Left lung (tissue), 10 donors: ENCODE data around the gene VPS33B. TPM values are rescaled to one million over a fixed set of nuclear protein-coding genes. Genes with fewer than 3 reads are reported as not detected.
"Not testable (repeated sequence)": the region's sequence is repeated elsewhere in the genome, so short reads cannot be mapped to it uniquely, and the experiment has no call there.

ENCODE experiments used
- ATAC-seq: fragments of 200-7000 bp; cut with Tn5 transposase; one replicate; pipeline ENCODE4 v1.9.1; 2020; ENCODE audit warnings: moderate library complexity
- DNase-seq, 4 donors: peaks; one replicate each; pipeline ENCODE4 v3.0.0-alpha.2; 2013 to 2020
- H3K27ac ChIP-seq, 2 donors: fragments of 200-600 bp; sonication (generic) in 1 of 2; one replicate each; pipeline versions ENCODE4 v1.5.0 to v1.8.0; 2020 to 2021
- H3K27me3 ChIP-seq, 2 donors: fragments of 200-600 bp; sonication (generic) in 1 of 2; one replicate each; pipeline versions ENCODE4 v1.5.0 to v1.8.0; 2020 to 2021
- H3K36me3 ChIP-seq, 2 donors: fragments of 200-600 bp; sonication (generic) in 1 of 2; one replicate each; pipeline versions ENCODE4 v1.5.0 to v1.8.0; 2020 to 2021
- H3K4me1 ChIP-seq, 2 donors: fragments of 200-600 bp; one replicate each; pipeline ENCODE4 v1.8.0; 2021
- H3K4me3 ChIP-seq, 2 donors: fragments of 200-600 bp; sonication (generic) in 1 of 2; one replicate each; pipeline versions ENCODE4 v1.5.0 to v1.8.0; 2020 to 2021; ENCODE audit warnings: mild to moderate bottlenecking in 1 of 2
- H3K9me3 ChIP-seq, 2 donors: fragments of 200-600 bp; sonication (generic) in 1 of 2; one replicate each; pipeline versions ENCODE4 v1.5.0 to v1.8.0; 2020 to 2021
- intact Hi-C, 2 donors: fragments of 100-400 bp; cut with DNase I; formaldehyde crosslinking; loops; one replicate each; pipeline versions ENCODE4 v1.11.2 to v1.14.2; 2022
- polyA plus RNA-seq, 6 donors: library from polyadenylated mRNA; unstranded; fragments of 120-200 nt; gene quantifications; one replicate each; pipeline ENCODE4 v1.2.1, GENCODE V29; 2013; ENCODE audit not compliant: insufficient read length in 6 of 6
- total RNA-seq, 2 donors: library from RNA; stranded (reverse); fragmentation: NEBNext Ultra II Directional; extraction: Animal tissue kit (Norgen Biotek cat#: 25700); gene quantifications; one replicate each; pipeline ENCODE4 v1.2.1, GENCODE V29; 2021
- TF ChIP-seq, protein P1 (sequence below), 2 donors: fragments of 200-600 bp; sonication (generic) in 1 of 2; IDR thresholded peaks; one replicate each; pipeline versions ENCODE4 v1.5.0 to v1.8.0; 2021; ENCODE audit warnings: antibody characterized with exemption in 2 of 2
- donor health status: DM: no; HTN: yes; CAD: no.
- donor health status: DM: no; HTN: no; CAD: no.

The VPS33B gene
- total and polyA plus RNA-seq, 8 donors = 11.8 to 19.5 (median 18.0) TPM

DNA sequence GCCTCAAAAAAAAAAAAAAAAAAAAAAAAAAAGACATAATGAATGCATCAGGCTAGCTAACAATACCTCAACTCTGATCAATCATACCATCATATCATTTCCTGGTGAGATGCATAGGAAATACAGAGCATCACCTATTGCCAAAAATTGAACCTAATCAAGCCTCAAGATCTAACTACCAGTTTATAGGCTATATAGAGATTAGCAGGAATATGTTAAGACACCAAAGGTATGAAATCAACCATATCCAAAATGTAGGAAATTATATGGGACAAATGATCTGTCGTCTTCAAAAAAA, 387 bp upstream of the VPS33B start:
- DNase-seq = no peak
- no peak for ATAC-seq

DNA sequence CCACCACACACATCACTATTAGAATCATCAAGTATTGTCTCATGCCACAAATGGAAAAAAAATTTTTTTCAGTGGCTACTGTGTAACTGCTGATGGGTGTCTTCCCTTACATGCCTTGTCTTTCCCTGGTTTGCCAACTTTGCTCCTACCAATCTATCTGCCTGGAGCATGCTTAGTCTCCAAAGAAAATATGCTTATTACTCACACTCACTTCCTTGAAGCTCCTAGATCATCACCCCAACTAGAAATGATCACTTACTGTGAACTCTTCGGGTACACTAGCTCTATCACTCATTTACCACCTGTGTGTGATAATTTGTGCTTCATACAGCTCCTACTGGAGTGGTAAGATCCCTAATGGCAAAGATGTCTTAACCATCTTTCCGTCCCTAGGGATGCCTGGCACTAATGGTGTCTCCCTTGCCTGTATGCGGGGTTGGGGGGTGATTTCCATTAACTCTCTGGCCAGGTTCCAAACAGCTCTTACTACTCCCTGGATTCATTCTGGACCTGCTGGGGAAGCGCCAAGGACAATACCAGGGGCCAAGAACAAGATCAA, 799 bp downstream of the VPS33B start:
- peaks cover 0 to 24% of the 10 kb centered on the region in 2 donors for H3K4me1 ChIP-seq
- ATAC-seq (peak; percentile 6), DNase-seq (no peak)
- intact Hi-C loops = no loop called here
- no peaks in the 10 kb centered on the region for H3K9me3 ChIP-seq
- peaks cover 0 to 15% of the 10 kb centered on the region in 2 donors for H3K36me3 ChIP-seq
- TF ChIP-seq, protein P1, sequence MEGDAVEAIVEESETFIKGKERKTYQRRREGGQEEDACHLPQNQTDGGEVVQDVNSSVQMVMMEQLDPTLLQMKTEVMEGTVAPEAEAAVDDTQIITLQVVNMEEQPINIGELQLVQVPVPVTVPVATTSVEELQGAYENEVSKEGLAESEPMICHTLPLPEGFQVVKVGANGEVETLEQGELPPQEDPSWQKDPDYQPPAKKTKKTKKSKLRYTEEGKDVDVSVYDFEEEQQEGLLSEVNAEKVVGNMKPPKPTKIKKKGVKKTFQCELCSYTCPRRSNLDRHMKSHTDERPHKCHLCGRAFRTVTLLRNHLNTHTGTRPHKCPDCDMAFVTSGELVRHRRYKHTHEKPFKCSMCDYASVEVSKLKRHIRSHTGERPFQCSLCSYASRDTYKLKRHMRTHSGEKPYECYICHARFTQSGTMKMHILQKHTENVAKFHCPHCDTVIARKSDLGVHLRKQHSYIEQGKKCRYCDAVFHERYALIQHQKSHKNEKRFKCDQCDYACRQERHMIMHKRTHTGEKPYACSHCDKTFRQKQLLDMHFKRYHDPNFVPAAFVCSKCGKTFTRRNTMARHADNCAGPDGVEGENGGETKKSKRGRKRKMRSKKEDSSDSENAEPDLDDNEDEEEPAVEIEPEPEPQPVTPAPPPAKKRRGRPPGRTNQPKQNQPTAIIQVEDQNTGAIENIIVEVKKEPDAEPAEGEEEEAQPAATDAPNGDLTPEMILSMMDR (IDR thresholded peaks at IDR 0.05) = no peak
- no peaks in the 10 kb centered on the region for H3K27me3 ChIP-seq
- peak overlapping the region in 1 of 2 donors; percentile 70 for H3K27ac ChIP-seq
- peak overlapping the region; percentile 80 to 96 for H3K4me3 ChIP-seq

More for the DNA sequence above, 387 bp upstream of the VPS33B start:
- Histone ChIP-seq H3K27me3 (no peaks in the 10 kb centered on the region), H3K4me3 (peak overlapping the region; percentile 80 to 96), H3K36me3 (peaks cover 0 to 4% of the 10 kb centered on the region in 2 donors), H3K9me3 (no peaks in the 10 kb centered on the region), H3K4me1 (peaks cover 0 to 24% of the 10 kb centered on the region in 2 donors), H3K27ac (peak overlapping the region; percentile 53 to 70)
- intact Hi-C loops = no loop called here
- TF ChIP-seq, protein P1 (IDR thresholded peaks at IDR 0.05) = no peak

DNA sequence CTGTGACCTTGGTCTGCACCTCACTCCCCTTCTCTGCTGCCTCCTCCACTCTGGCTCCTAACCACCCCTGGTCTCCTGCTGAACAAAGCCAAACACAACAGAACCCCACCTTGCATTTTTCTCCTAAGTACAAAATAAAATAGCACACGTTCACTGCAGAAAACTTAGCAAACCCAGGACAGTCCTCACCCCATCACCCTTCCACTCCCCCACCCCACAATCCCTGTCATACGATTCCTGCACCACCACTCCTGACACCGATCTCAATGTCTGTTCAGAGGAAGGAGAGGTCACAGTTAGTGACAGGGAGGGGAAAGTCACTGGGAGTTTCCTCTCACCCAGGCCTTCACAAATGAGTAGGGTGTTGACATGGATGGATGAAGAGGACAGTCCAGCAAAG, 4.2 kb downstream of the VPS33B start:
- ATAC-seq (no peak), DNase-seq (no peak)
- intact Hi-C loops = no loop called here
- H3K36me3 ChIP-seq = peaks cover 0 to 46% of the 10 kb centered on the region in 2 donors
- H3K9me3 ChIP-seq = no peaks in the 10 kb centered on the region
- peaks cover 0 to 24% of the 10 kb centered on the region in 2 donors for H3K4me1 ChIP-seq
- H3K4me3 ChIP-seq = no peak overlapping the region
- H3K27me3 ChIP-seq = no peaks in the 10 kb centered on the region
- no peak overlapping the region for H3K27ac ChIP-seq
- TF ChIP-seq, protein P1 (IDR thresholded peaks at IDR 0.05) = no peak

DNA sequence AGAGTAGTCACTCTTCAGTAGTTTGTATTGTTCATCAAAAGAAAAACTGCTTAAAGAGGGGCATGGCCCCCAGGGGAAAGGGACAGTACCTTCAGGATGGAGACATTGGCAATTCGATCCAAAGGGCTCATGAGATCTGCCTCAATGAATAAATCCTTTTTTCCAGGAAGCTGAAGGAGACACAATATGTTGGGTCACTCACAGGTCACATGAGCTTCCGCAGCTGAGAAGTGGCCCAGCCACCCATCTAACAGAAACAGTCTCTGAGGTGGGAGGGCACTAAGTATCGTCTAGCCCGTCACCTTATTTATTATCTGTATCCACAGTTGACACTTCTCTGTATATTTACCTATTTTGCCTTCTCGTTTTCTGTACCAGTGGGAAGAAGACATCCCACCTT, 4.7 kb downstream of the VPS33B start:
- H3K4me1 ChIP-seq = peaks cover 0 to 20% of the 10 kb centered on the region in 2 donors
- no peak for DNase-seq
- H3K27me3 ChIP-seq = no peaks in the 10 kb centered on the region
- H3K4me3 ChIP-seq = no peak overlapping the region
- TF ChIP-seq, protein P1 (IDR thresholded peaks at IDR 0.05) = no peak
- H3K27ac ChIP-seq = no peak overlapping the region
- ATAC-seq = no peak
- no peaks in the 10 kb centered on the region for H3K9me3 ChIP-seq
- intact Hi-C loops = no loop called here
- peaks cover 0 to 51% of the 10 kb centered on the region in 2 donors for H3K36me3 ChIP-seq

DNA sequence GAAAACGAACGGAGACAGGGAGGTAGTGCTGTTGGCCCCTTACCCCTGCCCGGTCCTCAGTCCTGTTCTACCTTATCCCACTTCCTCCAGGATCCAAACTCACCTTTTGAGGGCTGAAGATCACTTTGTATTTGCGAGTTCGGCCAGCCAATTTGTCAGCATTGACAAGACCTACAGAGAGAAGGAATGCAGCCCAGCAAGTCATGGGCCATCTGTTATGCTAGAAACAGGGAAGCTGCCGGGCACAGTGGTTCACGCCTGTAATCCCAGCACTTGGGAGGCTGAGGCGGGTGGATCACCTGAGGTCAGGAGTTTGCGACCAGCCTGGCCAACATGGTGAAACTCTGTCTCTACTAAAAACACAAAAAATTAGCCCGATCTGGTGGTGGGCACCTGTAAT, 8.7 kb downstream of the VPS33B start:
- ATAC-seq, intact Hi-C loops, H3K27ac ChIP-seq, H3K9me3 ChIP-seq, DNase-seq, H3K4me1 ChIP-seq, H3K27me3 ChIP-seq, H3K4me3 ChIP-seq: not testable (repeated sequence)
- peaks cover 0 to 86% of the 10 kb centered on the region in 2 donors for H3K36me3 ChIP-seq

DNA sequence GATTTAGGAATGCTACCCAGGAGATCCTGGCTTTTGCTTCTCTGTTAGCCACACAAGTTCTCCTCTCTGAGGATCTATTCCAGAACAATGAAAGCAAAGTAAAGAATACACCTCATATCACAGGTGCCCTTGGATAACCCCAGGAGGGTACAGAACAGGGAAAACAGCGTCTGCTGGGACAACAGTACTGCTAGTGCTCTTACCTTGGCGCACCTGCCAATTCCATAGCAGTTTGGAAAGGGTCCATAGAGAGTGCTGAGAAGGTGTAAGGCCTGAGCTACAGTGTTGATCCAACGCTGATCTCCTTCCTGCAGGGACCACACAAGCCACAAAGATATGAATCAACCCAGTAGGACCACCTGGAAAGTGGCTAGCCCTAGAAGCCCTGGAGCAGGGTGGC, 15.1 kb downstream of the VPS33B start:
- no peak overlapping the region for H3K4me3 ChIP-seq
- intact Hi-C loops = no loop called here
- peaks cover 0 to 99% of the 10 kb centered on the region in 2 donors for H3K36me3 ChIP-seq
- no peak for DNase-seq
- H3K9me3 ChIP-seq = no peaks in the 10 kb centered on the region
- ATAC-seq = no peak
- H3K27ac ChIP-seq = no peak overlapping the region
- H3K27me3 ChIP-seq = no peaks in the 10 kb centered on the region
- TF ChIP-seq, protein P1 (IDR thresholded peaks at IDR 0.05) = no peak
- no peaks in the 10 kb centered on the region for H3K4me1 ChIP-seq
